ENCODE measurements around the gene JOSD1. TPM values are rescaled to one million over a fixed set of nuclear protein-coding genes. Genes with fewer than 3 reads are reported as not detected.
"Not testable (repeated sequence)": the region's sequence is repeated elsewhere in the genome, so short reads cannot be mapped to it uniquely, and the experiment has no call there.

Gene JOSD1
- total and polyA plus RNA-seq, 4 donors: 3.4 to 20.6 (median 14.7) TPM

DNA sequence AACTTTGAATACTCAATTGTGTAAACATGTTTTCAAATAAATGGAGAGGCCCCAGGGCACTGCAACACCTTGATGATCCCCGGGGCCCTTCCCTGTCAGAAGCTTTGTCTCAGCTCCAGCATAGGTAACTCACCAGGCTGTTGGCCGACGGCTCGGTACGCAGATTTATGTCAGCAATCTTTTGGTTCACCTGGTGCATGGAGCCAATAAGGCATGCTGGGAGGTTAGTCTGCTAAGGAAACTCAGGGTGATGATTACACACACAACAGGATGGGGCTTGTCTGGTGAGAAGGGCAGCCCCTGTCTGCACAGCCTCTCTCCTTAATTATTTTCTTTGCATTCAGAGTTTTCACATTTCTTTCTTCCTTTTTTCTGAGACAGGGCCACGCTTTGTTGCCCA is 55.3 kb downstream of the JOSD1 start:
- H3K27ac ChIP-seq (ENCODE audit: low read depth in 1 of 2, low read length in 2 of 2): no peak overlapping the region
- no peak for DNase-seq (ENCODE audit: low spot score)
- no peak overlapping the region for H3K4me3 ChIP-seq (ENCODE audit: low read depth in 1 of 3, low read length in 3 of 3)
- 95% methylated on average over 6 of the region's 6 CpGs for WGBS
- no peaks in the 10 kb centered on the region for H3K36me3 ChIP-seq (ENCODE audit: control insufficient read depth in 4 of 4, insufficient read depth in 3 of 4, low read depth in 1 of 4, low read length in 3 of 4)
- no peaks in the 10 kb centered on the region for H3K27me3 ChIP-seq (ENCODE audit: control insufficient read depth in 4 of 4, insufficient read depth in 4 of 4, low read length in 3 of 4)
- no peaks in the 10 kb centered on the region for H3K9me3 ChIP-seq (ENCODE audit: control insufficient read depth in 4 of 4, low read length in 3 of 4)
- no peaks in the 10 kb centered on the region for H3K4me1 ChIP-seq (ENCODE audit: control insufficient read depth in 4 of 4, insufficient read depth in 4 of 4, low read length in 3 of 4)
- H3K9ac ChIP-seq (ENCODE audit: low read depth in 1 of 2, low read length in 2 of 2): no peak overlapping the region
- TF ChIP-seq FOXA2 (IDR thresholded peaks at IDR 0.05) (no peak), MAX (IDR thresholded peaks at IDR 0.05) (no peak), RAD21 (IDR thresholded peaks at IDR 0.05) (no peak), GABPA (IDR thresholded peaks at IDR 0.05 in 1 of 2, conservative IDR thresholded peaks at IDR 0.05 in 1 of 2) (no peak), RXRA (IDR thresholded peaks at IDR 0.05) (no peak), JUND (IDR thresholded peaks at IDR 0.05) (no peak), HNF4A (conservative IDR thresholded peaks at IDR 0.05) (no peak), HNF4G (IDR thresholded peaks at IDR 0.05) (no peak), FOXA1 (IDR thresholded peaks at IDR 0.05) (no peak), YY1 (IDR thresholded peaks at IDR 0.05) (no peak), EGR1 (IDR thresholded peaks at IDR 0.05; ENCODE audit: low read depth in 2 of 2) (no peak)
- TF ChIP-seq, protein P1, sequence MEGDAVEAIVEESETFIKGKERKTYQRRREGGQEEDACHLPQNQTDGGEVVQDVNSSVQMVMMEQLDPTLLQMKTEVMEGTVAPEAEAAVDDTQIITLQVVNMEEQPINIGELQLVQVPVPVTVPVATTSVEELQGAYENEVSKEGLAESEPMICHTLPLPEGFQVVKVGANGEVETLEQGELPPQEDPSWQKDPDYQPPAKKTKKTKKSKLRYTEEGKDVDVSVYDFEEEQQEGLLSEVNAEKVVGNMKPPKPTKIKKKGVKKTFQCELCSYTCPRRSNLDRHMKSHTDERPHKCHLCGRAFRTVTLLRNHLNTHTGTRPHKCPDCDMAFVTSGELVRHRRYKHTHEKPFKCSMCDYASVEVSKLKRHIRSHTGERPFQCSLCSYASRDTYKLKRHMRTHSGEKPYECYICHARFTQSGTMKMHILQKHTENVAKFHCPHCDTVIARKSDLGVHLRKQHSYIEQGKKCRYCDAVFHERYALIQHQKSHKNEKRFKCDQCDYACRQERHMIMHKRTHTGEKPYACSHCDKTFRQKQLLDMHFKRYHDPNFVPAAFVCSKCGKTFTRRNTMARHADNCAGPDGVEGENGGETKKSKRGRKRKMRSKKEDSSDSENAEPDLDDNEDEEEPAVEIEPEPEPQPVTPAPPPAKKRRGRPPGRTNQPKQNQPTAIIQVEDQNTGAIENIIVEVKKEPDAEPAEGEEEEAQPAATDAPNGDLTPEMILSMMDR (IDR thresholded peaks at IDR 0.05; ENCODE audit: low read depth, low read length, missing input control): no peak
- TF ChIP-seq, protein P2, sequence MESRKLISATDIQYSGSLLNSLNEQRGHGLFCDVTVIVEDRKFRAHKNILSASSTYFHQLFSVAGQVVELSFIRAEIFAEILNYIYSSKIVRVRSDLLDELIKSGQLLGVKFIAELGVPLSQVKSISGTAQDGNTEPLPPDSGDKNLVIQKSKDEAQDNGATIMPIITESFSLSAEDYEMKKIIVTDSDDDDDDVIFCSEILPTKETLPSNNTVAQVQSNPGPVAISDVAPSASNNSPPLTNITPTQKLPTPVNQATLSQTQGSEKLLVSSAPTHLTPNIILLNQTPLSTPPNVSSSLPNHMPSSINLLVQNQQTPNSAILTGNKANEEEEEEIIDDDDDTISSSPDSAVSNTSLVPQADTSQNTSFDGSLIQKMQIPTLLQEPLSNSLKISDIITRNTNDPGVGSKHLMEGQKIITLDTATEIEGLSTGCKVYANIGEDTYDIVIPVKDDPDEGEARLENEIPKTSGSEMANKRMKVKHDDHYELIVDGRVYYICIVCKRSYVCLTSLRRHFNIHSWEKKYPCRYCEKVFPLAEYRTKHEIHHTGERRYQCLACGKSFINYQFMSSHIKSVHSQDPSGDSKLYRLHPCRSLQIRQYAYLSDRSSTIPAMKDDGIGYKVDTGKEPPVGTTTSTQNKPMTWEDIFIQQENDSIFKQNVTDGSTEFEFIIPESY (IDR thresholded peaks at IDR 0.05): no peak
- TF ChIP-seq, protein P3, sequence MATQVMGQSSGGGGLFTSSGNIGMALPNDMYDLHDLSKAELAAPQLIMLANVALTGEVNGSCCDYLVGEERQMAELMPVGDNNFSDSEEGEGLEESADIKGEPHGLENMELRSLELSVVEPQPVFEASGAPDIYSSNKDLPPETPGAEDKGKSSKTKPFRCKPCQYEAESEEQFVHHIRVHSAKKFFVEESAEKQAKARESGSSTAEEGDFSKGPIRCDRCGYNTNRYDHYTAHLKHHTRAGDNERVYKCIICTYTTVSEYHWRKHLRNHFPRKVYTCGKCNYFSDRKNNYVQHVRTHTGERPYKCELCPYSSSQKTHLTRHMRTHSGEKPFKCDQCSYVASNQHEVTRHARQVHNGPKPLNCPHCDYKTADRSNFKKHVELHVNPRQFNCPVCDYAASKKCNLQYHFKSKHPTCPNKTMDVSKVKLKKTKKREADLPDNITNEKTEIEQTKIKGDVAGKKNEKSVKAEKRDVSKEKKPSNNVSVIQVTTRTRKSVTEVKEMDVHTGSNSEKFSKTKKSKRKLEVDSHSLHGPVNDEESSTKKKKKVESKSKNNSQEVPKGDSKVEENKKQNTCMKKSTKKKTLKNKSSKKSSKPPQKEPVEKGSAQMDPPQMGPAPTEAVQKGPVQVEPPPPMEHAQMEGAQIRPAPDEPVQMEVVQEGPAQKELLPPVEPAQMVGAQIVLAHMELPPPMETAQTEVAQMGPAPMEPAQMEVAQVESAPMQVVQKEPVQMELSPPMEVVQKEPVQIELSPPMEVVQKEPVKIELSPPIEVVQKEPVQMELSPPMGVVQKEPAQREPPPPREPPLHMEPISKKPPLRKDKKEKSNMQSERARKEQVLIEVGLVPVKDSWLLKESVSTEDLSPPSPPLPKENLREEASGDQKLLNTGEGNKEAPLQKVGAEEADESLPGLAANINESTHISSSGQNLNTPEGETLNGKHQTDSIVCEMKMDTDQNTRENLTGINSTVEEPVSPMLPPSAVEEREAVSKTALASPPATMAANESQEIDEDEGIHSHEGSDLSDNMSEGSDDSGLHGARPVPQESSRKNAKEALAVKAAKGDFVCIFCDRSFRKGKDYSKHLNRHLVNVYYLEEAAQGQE (IDR thresholded peaks at IDR 0.05): no peak
- TF ChIP-seq, protein P4, sequence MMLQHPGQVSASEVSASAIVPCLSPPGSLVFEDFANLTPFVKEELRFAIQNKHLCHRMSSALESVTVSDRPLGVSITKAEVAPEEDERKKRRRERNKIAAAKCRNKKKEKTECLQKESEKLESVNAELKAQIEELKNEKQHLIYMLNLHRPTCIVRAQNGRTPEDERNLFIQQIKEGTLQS (IDR thresholded peaks at IDR 0.05): no peak

DNA sequence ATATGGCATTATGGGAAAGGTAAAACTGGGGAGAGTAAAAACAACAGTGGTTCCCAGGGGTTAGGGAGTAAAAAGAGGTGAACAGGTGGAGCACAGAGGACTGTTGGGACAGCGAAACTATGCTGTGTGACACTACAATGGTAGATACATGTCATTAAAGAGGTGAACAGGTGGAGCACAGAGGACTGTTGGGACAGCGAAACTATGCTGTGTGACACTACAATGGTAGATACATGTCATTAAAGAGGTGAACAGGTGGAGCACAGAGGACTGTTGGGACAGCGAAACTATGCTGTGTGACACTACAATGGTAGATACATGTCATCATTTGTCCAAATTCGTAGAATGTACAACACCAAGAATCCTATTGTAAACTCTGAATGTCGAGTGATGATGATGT is 56.5 kb downstream of the JOSD1 start:
- not testable (repeated sequence) for H3K27ac ChIP-seq (ENCODE audit: low read depth in 1 of 2, low read length in 2 of 2); H3K4me3 ChIP-seq (ENCODE audit: low read depth in 1 of 3, low read length in 3 of 3); H3K36me3 ChIP-seq (ENCODE audit: control insufficient read depth in 4 of 4, insufficient read depth in 3 of 4, low read depth in 1 of 4, low read length in 3 of 4); H3K9ac ChIP-seq (ENCODE audit: low read depth in 1 of 2, low read length in 2 of 2); H3K27me3 ChIP-seq (ENCODE audit: control insufficient read depth in 4 of 4, insufficient read depth in 4 of 4, low read length in 3 of 4); H3K4me1 ChIP-seq (ENCODE audit: control insufficient read depth in 4 of 4, insufficient read depth in 4 of 4, low read length in 3 of 4); H3K9me3 ChIP-seq (ENCODE audit: control insufficient read depth in 4 of 4, low read length in 3 of 4); DNase-seq (ENCODE audit: low spot score)
- WGBS: 94% methylated on average over 5 of the region's 5 CpGs

All from liver (tissue), 9 donors.